EL (cell line): ENCODE measurements around the gene SPECC1.
"Not testable (repeated sequence)": the region's sequence is repeated elsewhere in the genome, so short reads cannot be mapped to it uniquely, and the experiment has no call there.

Experiments
- DNase-seq: peaks from one replicate; pipeline ENCODE4 v3.0.0-alpha.2; 2016

The SPECC1 gene

GRCh38 chr17:20351405-20351804, 342.2 kb downstream of the SPECC1 start:
- DNase-seq: not testable (repeated sequence)

- DNase-seq: not testable (repeated sequence)
These were observed 343.4 kb downstream of the SPECC1 start for GRCh38 chr17:20352567-20352966.

GRCh38 chr17:20363846-20364245, 354.7 kb downstream of the SPECC1 start:
- DNase-seq: not testable (repeated sequence)
